GM18873 (cell line): Measurements from ENCODE around the gene FBLN7.

ENCODE experiments used
- ATAC-seq: cut with Tn5 transposase; IDR thresholded peaks from one replicate; pipeline ENCODE4 v1.9.1; 2021; ENCODE audit warnings: mild to moderate bottlenecking, moderate library complexity, moderate number of reproducible peaks; ENCODE audit not compliant: unreplicated experiment, low FRiP score

Gene FBLN7

GRCh38 chr2:112140205-112140802 lies 2.1 kb downstream of the FBLN7 start:
- ATAC-seq = no peak

DNA sequence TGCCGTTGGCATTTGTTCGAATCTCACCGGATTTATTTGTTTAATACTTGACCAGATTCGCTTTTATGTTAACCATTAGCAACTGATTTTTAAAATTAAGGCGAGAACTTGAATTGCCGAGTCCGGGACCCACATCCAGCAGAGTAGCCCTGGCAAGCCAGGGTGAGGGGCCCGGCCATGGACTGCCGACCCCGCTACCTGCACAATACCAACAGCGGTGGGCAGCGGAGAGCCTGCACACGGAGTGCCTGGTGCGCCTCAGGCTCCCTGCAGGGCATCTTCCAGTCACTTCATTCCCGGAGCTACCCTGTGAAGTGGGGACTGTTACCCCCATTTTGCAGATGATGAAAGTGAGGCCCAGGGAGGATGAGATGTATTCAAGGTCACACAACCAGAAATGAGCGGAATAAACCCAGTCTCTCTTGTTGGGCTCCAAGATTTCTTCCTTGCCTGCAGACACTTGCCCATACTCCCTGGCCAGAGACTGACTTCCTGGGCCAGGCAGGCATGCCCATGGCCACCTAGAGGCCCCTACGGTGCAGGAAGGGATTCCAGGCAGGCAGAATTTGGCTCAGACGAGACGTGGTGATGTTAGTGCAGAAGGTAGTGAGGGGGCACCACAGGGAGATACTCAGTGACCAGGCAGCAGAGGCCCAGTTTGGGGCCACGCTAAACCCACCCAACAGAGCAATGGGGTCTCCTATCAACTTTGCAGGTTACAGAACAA lies 2.9 kb downstream of the FBLN7 start:
- no peak for ATAC-seq

GRCh38 chr2:112141626-112142007 lies 3.4 kb downstream of the FBLN7 start:
- no peak for ATAC-seq

GRCh38 chr2:112142525-112143078 lies 4.4 kb downstream of the FBLN7 start:
- ATAC-seq = no peak

- no peak for ATAC-seq
These were observed 5.0 kb downstream of the FBLN7 start for GRCh38 chr2:112143150-112143549.

DNA sequence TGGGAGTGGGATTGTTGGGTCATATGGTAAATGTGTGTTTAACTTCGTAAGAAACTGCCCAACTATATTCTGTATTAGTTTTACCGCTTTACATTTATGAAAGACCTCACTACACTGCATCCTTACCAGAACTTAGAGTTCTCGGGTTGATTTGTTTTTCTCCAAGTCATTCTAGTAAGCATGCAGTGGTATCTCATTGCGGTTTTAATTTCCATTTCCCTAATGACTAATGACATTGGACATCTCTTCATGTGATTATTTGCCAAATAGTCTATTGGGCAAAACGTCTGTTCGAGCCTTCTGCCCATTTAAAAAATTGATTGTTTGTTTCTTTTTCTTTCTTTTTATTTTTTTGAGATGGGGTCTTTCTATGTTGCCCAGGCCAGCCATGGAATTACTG lies 6.8 kb downstream of the FBLN7 start:
- no peak for ATAC-seq

DNA sequence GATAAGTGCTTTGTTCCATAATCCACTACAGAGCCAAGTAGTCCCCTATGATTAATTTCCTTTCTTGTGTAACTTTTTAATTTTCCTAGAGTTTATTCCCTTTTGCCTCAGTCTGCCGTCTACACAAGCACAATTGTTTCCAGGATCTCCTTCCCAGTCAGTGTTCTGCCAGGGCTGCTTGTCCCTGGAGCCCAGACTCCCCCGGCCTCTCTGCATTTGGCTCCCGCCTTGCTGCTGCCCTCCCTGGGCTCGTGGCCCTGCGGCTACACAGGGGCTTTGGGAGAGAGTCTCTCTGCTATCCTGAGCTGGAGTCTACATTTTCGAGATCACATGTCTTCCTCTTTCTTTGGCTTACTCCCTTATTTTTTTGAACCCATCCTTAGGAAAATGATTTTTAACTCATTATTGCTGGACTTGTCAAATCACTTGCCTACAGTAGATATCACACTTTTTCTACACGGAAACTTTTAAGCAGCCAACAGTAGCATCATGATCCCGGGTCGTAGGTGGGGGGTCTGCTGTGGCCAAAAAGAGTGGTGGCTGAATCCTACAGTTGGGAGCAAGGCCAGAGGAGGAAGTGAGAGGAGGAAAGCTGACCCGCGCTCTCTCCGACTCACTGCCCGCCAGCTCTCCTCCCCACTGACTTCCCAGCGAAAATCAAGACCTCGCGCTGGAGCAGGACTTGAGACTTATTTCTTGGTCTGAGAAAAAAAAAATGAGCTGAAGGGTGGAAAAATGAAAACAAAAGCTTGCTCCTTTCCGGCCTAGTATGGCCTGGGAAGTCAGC lies 9.4 kb downstream of the FBLN7 start:
- no peak for ATAC-seq

DNA sequence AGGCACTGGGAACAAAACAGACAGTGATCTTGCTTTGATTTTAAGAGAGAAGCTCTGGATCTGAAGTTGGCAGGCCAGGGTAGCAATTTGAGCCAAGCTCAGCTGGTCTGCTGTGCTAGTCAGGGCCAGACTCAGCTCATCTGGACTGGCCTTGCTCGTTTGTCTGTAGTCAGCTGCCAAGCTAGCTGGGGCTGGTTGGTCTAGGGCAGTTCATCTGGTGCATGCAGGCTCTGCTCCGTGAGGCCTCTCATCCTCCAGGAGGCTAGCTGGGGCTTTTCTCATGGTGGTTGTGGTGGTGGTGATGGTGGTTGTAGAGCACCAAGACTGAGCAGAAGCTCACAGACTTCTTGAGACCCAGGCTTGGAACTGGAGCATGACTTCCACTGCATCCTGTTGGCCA lies 10.3 kb downstream of the FBLN7 start:
- no peak for ATAC-seq

GRCh38 chr2:112149194-112149593 lies 11.0 kb downstream of the FBLN7 start:
- no peak for ATAC-seq

- ATAC-seq = no peak
These were observed 11.8 kb downstream of the FBLN7 start for GRCh38 chr2:112149866-112150435.

GRCh38 chr2:112150447-112150846 lies 12.3 kb downstream of the FBLN7 start:
- no peak for ATAC-seq

DNA sequence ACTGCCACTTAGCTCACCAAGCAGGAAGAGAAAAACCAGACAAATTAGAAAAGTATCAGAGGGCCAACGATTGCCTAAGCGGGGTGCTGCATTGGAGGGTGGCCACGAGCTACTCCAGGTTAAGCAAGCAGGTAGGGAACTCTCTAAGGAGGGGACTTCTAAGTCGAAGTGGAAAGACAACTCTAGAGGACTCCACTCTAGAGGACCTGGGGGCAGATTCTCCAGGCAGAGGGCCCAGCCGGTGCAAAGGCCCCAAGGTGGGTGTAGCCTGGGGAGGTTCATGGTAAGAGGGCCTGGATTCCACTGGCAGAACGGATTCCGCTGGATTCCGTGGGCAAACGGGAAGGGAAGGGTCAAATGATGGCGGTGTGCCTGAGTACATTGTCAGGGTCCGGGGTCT lies 12.7 kb downstream of the FBLN7 start:
- ATAC-seq = no peak

- ATAC-seq = no peak
These were observed 13.1 kb downstream of the FBLN7 start for GRCh38 chr2:112151271-112151670.

GRCh38 chr2:112151701-112152440 lies 13.7 kb downstream of the FBLN7 start:
- ATAC-seq = no peak

DNA sequence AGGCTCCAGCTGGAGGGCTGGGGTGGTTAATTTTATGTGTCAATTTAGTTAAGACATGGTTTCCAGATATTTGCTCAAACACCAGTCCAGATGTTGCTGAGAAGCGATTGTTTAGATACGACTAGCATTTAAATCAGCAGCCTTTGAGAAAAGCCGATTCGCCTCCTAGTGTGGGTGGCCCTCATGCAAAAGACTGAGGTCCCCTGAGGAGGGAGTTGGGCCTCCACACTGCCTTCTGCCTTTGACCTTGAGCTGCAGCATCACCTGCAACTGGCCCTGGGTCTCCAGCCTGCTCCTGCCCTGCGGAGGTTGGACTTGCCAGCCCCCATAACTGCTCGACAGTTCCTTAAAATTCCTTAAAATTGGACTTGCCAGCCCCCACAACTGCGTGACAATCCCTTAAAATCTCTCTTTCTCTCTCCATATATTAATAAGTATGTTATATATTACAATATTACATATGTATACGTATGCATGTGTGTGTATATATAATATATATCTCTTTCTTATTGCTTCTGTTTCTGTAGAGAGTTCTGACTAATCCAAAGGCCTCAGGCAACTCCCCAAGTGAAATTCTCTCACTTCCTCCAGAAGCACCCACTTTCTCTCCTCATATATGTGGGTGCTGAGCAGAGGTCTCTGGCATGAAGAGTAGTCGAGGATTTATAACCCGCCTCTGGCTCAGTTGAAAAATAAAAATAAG lies 14.4 kb downstream of the FBLN7 start:
- no peak for ATAC-seq

GRCh38 chr2:112153179-112153490 lies 14.9 kb downstream of the FBLN7 start:
- no peak for ATAC-seq

GRCh38 chr2:112153501-112153900 lies 15.3 kb downstream of the FBLN7 start:
- ATAC-seq = no peak

DNA sequence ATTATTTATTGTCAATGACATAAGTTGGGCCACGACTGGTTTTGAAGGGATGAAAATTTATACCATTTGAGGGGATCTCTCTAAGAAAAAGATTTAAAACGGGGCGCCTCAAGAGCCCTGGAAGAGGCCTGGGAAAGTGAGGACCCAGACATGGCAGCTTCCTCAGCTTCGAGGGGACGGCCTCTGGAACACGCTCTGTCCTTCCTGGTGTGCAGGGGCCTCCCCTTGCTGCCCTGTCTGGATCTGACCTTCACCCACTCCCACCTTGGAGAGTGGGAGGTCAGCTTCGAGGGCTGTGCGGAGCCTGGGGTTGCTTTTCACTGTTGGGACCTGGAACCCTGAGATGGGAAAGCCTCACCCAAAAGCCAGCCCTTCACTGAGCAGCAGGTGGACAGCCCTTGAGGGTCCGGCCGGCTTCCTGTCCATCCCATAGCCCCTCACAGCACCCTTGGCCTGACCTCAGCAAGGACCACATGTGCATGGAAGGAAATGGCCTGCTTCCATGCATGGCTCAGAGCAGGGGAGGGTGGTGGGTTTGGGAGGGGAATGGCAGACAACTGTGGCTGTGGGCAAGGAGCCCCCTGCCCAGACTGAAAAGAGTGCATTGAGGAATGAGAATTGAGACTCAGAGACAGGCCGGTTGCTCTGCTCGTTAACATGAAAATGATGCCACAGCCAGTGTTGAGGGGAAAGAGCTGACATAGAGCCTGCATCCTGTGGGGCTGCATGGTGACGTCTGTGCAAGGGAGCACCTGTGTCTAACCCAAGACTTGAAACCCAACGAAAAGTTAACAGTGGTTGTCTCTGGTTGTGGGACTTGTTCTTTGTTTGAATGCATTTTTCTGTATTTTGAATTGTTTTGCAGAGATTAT lies 16.3 kb downstream of the FBLN7 start:
- no peak for ATAC-seq
